PC-9 (cell line): Measurements from ENCODE around the gene PLAAT3. TPM values are rescaled to one million over a fixed set of nuclear protein-coding genes. Genes with fewer than 3 reads are reported as not detected.
A peak's percentile ranks its signal among the peaks of the same experiment; 100 is the strongest.
"Not testable (repeated sequence)": the region's sequence is repeated elsewhere in the genome, so short reads cannot be mapped to it uniquely, and the experiment has no call there.

Source experiments
- BruUV-seq: library from RNA; stranded (reverse); fragments of 400-500 nt; replicated peaks from 2 replicates; lab custom pipeline; 2021; lab: Mats Ljungman, UMichigan
- CTCF ChIA-PET: fragments of 300-600 bp; sonication (Branson Sonifier 250); formaldehyde crosslinking; loops from one replicate; lab custom pipeline; 2022; ENCODE audit warnings: antibody characterized with exemption; lab: Charles Lee
- POLR2A ChIA-PET: fragments of 300-600 bp; sonication (Branson Sonifier 250); formaldehyde crosslinking; loops from one replicate; lab custom pipeline; 2022; ENCODE audit warnings: antibody characterized with exemption; ENCODE audit not compliant: unreplicated experiment; lab: Charles Lee
- DNase-seq, 2 experiments: peaks; one replicate each; pipeline versions ENCODE4 v3.0.0 to v3.0.0-alpha.2; 2015 to 2022; ENCODE audit warnings: mixed read lengths in 1 of 2
- H2AFZ ChIP-seq: fragments of 200-600 bp; sonication (generic); 2 replicates; pipeline ENCODE4 v1.8.1; 2017; ENCODE audit warnings: antibody characterized with exemption
- H3F3A ChIP-seq: fragments of 200-600 bp; sonication (generic); 2 replicates; pipeline ENCODE4 v1.8.1; 2017; ENCODE audit warnings: antibody characterized with exemption, mild to moderate bottlenecking, low read depth; ENCODE audit not compliant: insufficient read depth
- H3K27ac ChIP-seq: fragments of 200-600 bp; sonication (generic); 2 replicates; pipeline ENCODE4 v1.6.1; 2016; ENCODE audit warnings: mixed run types
- H3K27me3 ChIP-seq: fragments of 200-600 bp; sonication (generic); 2 replicates; pipeline ENCODE4 v1.6.1; 2016; ENCODE audit warnings: low read depth, mixed run types; ENCODE audit not compliant: insufficient read depth
- H3K36me3 ChIP-seq: fragments of 200-600 bp; sonication (generic); 2 replicates; pipeline ENCODE4 v1.6.1; 2016; ENCODE audit warnings: low read depth, mixed run types
- H3K4me1 ChIP-seq: fragments of 200-600 bp; sonication (generic); replicated peaks from 2 replicates; pipeline ENCODE4 v1.6.1; 2016; ENCODE audit warnings: mixed run types; ENCODE audit not compliant: insufficient read depth
- H3K4me2 ChIP-seq: fragments of 200-600 bp; sonication (generic); 2 replicates; pipeline ENCODE4 v1.6.1; 2017; ENCODE audit warnings: mixed run types
- H3K4me3 ChIP-seq: fragments of 200-600 bp; sonication (generic); 2 replicates; pipeline ENCODE4 v1.6.1; 2016; ENCODE audit warnings: mixed run types
- H3K79me2 ChIP-seq: fragments of 200-600 bp; sonication (generic); 2 replicates; pipeline ENCODE4 v1.6.1; 2017; ENCODE audit warnings: low read depth, mixed run types
- H3K9me2 ChIP-seq: fragments of 200-600 bp; sonication (generic); 2 replicates; pipeline ENCODE4 v1.8.1; 2017; ENCODE audit warnings: mild to moderate bottlenecking; ENCODE audit not compliant: insufficient read depth
- H3K9me3 ChIP-seq: fragments of 200-600 bp; sonication (generic); 2 replicates; pipeline ENCODE4 v1.8.1; 2016; ENCODE audit warnings: low read depth; ENCODE audit not compliant: insufficient read depth
- H4K20me1 ChIP-seq: fragments of 200-600 bp; sonication (generic); 2 replicates; pipeline ENCODE4 v1.8.1; 2017; ENCODE audit not compliant: insufficient read depth
- CTCF ChIP-seq: fragments of 200-600 bp; sonication (generic); conservative IDR thresholded peaks from 2 replicates; pipeline ENCODE4 v1.6.1; 2017; ENCODE audit warnings: mixed run types, antibody characterized with exemption, mild to moderate bottlenecking, moderate library complexity
- EZH2 ChIP-seq: fragments of 200-600 bp; sonication (generic); IDR thresholded peaks from 2 replicates; pipeline ENCODE4 v1.8.0; 2017; ENCODE audit warnings: antibody characterized with exemption, low read depth
- intact Hi-C: fragments of 100-400 bp; cut with micrococcal nuclease; formaldehyde crosslinking; loops from one replicate; pipeline ENCODE4 v1.10.0; 2022; ENCODE audit not compliant: unreplicated experiment
- total RNA-seq: library from RNA; stranded (reverse); gene quantifications from 2 replicates; pipeline ENCODE4 v1.2.3, GENCODE V29; 2021

The PLAAT3 gene
- total RNA-seq, 1 experiment from 2014 or later: 240 TPM

- ChIA-PET CTCF (interaction anchor here (0.7 kb wide), 1 partner anchor 166 kb away, joined by 7 read pairs; no protein-coding TSS in a partner anchor), POLR2A (no interaction called here)
- no TSS peak for BruUV-seq
- no peaks in the 10 kb centered on the region for H4K20me1 ChIP-seq
- peaks cover 23% of the 10 kb centered on the region for H3K36me3 ChIP-seq
- no peak overlapping the region for H3K4me3 ChIP-seq
- H3K9me3 ChIP-seq: peaks cover 18% of the 10 kb centered on the region
- H3K9me2 ChIP-seq: no peaks in the 10 kb centered on the region
- H3K4me2 ChIP-seq: no peak overlapping the region
- intact Hi-C loops: no loop called here
- no peaks in the 10 kb centered on the region for H3K27me3 ChIP-seq
- no peaks in the 10 kb centered on the region for H3K79me2 ChIP-seq
- no peak overlapping the region for H2AFZ ChIP-seq
- H3F3A ChIP-seq: peaks cover 7% of the 10 kb centered on the region
- H3K4me1 ChIP-seq: peaks cover 7% of the 10 kb centered on the region; the same call in 1 of the 2 replicates
- no peak overlapping the region for H3K27ac ChIP-seq
- TF ChIP-seq EZH2 (no peak), CTCF (no peak)
- no peak for DNase-seq
These were observed 27.6 kb downstream of the PLAAT3 start for GRCh38 chr11:63586451-63587166.

DNA sequence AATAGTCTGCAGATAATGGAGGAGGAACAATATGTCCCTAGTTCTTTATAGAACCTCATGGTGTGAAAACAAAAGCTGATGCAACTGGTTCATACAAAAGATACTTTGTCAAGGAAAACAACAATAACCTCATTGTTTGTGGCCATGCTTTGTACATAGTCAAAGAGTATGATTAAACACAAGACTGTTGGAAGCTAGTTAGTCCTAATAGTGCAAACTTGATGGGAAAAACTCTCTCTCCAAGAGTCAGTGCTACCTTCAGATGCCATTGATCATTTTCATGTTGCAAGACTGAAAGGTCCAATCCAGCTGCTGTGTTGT is 30.9 kb downstream of the PLAAT3 start:
- DNase-seq: no peak
- no peak overlapping the region for H3K4me2 ChIP-seq
- intact Hi-C loops: no loop called here
- no TSS peak for BruUV-seq
- H3K4me3 ChIP-seq: no peak overlapping the region
- TF ChIP-seq CTCF (no peak), EZH2 (no peak)
- H3F3A ChIP-seq: peaks cover 22% of the 10 kb centered on the region
- peaks cover 41% of the 10 kb centered on the region for H3K9me3 ChIP-seq
- no peaks in the 10 kb centered on the region for H3K27me3 ChIP-seq
- peaks cover 17% of the 10 kb centered on the region for H3K4me1 ChIP-seq
- no peaks in the 10 kb centered on the region for H3K9me2 ChIP-seq
- no peaks in the 10 kb centered on the region for H4K20me1 ChIP-seq
- no peak overlapping the region for H3K27ac ChIP-seq
- H3K36me3 ChIP-seq: peaks cover 39% of the 10 kb centered on the region
- ChIA-PET CTCF (interaction anchor here (0.6 kb wide), 1 partner anchor 132 kb away, joined by 3 read pairs; no protein-coding TSS in a partner anchor), POLR2A (no interaction called here)
- H2AFZ ChIP-seq: no peak overlapping the region
- H3K79me2 ChIP-seq: no peaks in the 10 kb centered on the region

- CTCF ChIA-PET: interaction anchor here (0.9 kb wide), 1 partner anchor 13 kb away, joined by 3 read pairs; no protein-coding TSS in a partner anchor
- not testable (repeated sequence) for H3K27me3 ChIP-seq, H3K79me2 ChIP-seq, H4K20me1 ChIP-seq, H3K9me2 ChIP-seq, BruUV-seq, H2AFZ ChIP-seq
- peaks cover 52% of the 10 kb centered on the region for H3K36me3 ChIP-seq
- intact Hi-C loops: loop anchor here (1.0 to 2.0 kb wide), 2 partner anchors 14 to 27 kb away; no protein-coding TSS in a partner anchor
- peak overlapping the region; percentile 23; the same call in 1 of the 2 replicates for H3K4me2 ChIP-seq
- POLR2A ChIA-PET: interaction anchor here (0.6 kb wide), 1 partner anchor 33 kb away, joined by 5 read pairs; the partner anchor contains the start of gene PLAAT3
- H3K9me3 ChIP-seq: peaks cover 41% of the 10 kb centered on the region
- H3F3A ChIP-seq: peaks cover 22% of the 10 kb centered on the region
- H3K4me3 ChIP-seq: 0 out of 2 replicates have a peak overlapping the region, but pooled peaks have one; percentile 6
- H3K27ac ChIP-seq: peak overlapping the region; percentile 53
- peak; percentile 85 to 86 for DNase-seq
- H3K4me1 ChIP-seq: peaks cover 17% of the 10 kb centered on the region
These were observed 33.0 kb downstream of the PLAAT3 start for GRCh38 chr11:63581224-63581623.

GRCh38 chr11:63578882-63579281 is 35.4 kb downstream of the PLAAT3 start:
- H3K4me2 ChIP-seq, intact Hi-C loops, H4K20me1 ChIP-seq, H3K4me3 ChIP-seq, H3K79me2 ChIP-seq, H3K9me2 ChIP-seq, H2AFZ ChIP-seq, DNase-seq, H3K27ac ChIP-seq, H3K27me3 ChIP-seq, POLR2A ChIA-PET, CTCF ChIA-PET, BruUV-seq: not testable (repeated sequence)
- peaks cover 41% of the 10 kb centered on the region for H3K9me3 ChIP-seq
- H3F3A ChIP-seq: peaks cover 24% of the 10 kb centered on the region
- H3K4me1 ChIP-seq: peaks cover 17% of the 10 kb centered on the region
- peaks cover 62% of the 10 kb centered on the region for H3K36me3 ChIP-seq
